ENCODE data around the gene PSMG4.

DNA sequence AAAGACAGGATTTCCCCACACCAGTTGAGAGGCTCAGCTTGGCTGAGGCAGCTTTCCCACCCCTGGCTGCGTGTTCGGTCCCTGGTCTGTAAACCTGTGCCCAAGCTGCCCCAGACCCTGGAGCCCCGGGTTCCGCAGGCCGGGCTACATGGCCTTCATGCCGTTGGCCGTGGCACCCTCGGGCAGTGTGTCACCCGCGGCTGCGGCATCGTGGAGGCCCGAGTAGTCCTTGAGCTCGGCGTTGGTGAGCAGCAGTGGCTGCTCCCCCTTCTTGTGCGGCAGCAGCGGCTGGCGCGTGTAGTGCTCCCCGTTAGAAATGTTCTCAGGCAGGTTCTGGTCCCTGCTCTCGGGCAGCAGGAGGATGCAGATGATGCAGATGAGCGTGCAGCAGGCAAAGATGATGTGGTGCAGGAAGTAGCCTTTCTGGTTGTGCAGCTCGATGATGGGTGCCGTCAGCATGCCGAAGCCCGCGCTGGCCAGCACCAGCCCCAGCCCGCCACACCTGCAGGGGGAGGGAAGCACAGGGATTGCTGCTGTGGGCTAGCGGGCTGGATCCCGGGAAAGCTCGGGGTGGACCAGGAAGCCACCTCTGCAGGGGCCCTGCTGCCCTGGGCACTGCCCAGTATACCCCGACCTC lies 14.3 kb downstream of the PSMG4 start:
- TF ChIP-seq, protein P1, sequence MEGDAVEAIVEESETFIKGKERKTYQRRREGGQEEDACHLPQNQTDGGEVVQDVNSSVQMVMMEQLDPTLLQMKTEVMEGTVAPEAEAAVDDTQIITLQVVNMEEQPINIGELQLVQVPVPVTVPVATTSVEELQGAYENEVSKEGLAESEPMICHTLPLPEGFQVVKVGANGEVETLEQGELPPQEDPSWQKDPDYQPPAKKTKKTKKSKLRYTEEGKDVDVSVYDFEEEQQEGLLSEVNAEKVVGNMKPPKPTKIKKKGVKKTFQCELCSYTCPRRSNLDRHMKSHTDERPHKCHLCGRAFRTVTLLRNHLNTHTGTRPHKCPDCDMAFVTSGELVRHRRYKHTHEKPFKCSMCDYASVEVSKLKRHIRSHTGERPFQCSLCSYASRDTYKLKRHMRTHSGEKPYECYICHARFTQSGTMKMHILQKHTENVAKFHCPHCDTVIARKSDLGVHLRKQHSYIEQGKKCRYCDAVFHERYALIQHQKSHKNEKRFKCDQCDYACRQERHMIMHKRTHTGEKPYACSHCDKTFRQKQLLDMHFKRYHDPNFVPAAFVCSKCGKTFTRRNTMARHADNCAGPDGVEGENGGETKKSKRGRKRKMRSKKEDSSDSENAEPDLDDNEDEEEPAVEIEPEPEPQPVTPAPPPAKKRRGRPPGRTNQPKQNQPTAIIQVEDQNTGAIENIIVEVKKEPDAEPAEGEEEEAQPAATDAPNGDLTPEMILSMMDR (IDR thresholded peaks at IDR 0.05 in 2 of 3, conservative IDR thresholded peaks at IDR 0.05 in 1 of 3; ENCODE audit: borderline replicate concordance in 1 of 3, insufficient read depth in 1 of 3, low read depth in 2 of 3, low read length in 2 of 3) = no peak
- no peak for TF ChIP-seq POLR2AphosphoS5 (IDR thresholded peaks at IDR 0.05; ENCODE audit: low read depth, low read length)
- no peak for TF ChIP-seq POLR2A (IDR thresholded peaks at IDR 0.05; ENCODE audit: borderline replicate concordance, extremely low read depth, insufficient read depth, insufficient read length)
- TF ChIP-seq CEBPB (IDR thresholded peaks at IDR 0.05; ENCODE audit: low read depth) = no peak
- TF ChIP-seq FOSL1 (IDR thresholded peaks at IDR 0.05; ENCODE audit: low read depth) = no peak
- TF ChIP-seq, protein P2, sequence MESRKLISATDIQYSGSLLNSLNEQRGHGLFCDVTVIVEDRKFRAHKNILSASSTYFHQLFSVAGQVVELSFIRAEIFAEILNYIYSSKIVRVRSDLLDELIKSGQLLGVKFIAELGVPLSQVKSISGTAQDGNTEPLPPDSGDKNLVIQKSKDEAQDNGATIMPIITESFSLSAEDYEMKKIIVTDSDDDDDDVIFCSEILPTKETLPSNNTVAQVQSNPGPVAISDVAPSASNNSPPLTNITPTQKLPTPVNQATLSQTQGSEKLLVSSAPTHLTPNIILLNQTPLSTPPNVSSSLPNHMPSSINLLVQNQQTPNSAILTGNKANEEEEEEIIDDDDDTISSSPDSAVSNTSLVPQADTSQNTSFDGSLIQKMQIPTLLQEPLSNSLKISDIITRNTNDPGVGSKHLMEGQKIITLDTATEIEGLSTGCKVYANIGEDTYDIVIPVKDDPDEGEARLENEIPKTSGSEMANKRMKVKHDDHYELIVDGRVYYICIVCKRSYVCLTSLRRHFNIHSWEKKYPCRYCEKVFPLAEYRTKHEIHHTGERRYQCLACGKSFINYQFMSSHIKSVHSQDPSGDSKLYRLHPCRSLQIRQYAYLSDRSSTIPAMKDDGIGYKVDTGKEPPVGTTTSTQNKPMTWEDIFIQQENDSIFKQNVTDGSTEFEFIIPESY (IDR thresholded peaks at IDR 0.05; ENCODE audit: extremely low read depth, insufficient replicate concordance, low read length) = no peak
